Thyroid gland (tissue), 4 donors: ENCODE data around the gene CHST1. TPM values are rescaled to one million over a fixed set of nuclear protein-coding genes. Genes with fewer than 3 reads are reported as not detected.

Experiments used
- DNase-seq, 2 donors: peaks; one replicate each; pipeline ENCODE4 v3.0.0-alpha.2; 2019
- H3K27ac ChIP-seq, 3 donors: fragments of 200-600 bp; sonication (generic); 1 replicate in 2 of 3; 2 replicates in 1 of 3; pipeline ENCODE4 v1.5.1; 2016 to 2019; ENCODE audit warnings: mild to moderate bottlenecking in 1 of 3, moderate library complexity in 1 of 3
- H3K27me3 ChIP-seq: fragments of 200-600 bp; sonication (generic); one replicate; pipeline ENCODE4 v1.5.1; 2019
- H3K36me3 ChIP-seq, 2 donors: fragments of 200-600 bp; sonication (generic); one replicate each; pipeline ENCODE4 v1.5.1; 2016 to 2019
- H3K4me1 ChIP-seq, 2 donors: fragments of 200-600 bp; sonication (generic); one replicate each; pipeline ENCODE4 v1.5.1; 2017 to 2019
- H3K4me3 ChIP-seq, 3 donors: fragments of 200-600 bp; sonication (generic); replicated peaks in 1 of 3; 1 replicate in 2 of 3; 2 replicates in 1 of 3; pipeline ENCODE4 v1.5.1; 2016; ENCODE audit warnings: mild to moderate bottlenecking in 1 of 3
- H3K9me3 ChIP-seq: fragments of 200-600 bp; sonication (generic); one replicate; pipeline ENCODE4 v1.5.1; 2017
- CTCF ChIP-seq, 6 experiments: fragments of 200-600 bp in 3 of 6; fragments of 450-650 bp in 3 of 6; sonication (generic) in 3 of 6; IDR thresholded peaks; one replicate each; pipeline ENCODE4 v1.5.1; 2016 to 2019; ENCODE audit warnings: antibody characterized with exemption in 6 of 6, mild to moderate bottlenecking in 2 of 6, inconsistent platforms in 1 of 6, moderate library complexity in 1 of 6
- POLR2A ChIP-seq, 2 donors: fragments of 450-650 bp; IDR thresholded peaks; one replicate each; pipeline ENCODE4 v1.6.1; 2017; ENCODE audit warnings: antibody characterized with exemption in 2 of 2, mild to moderate bottlenecking in 2 of 2, moderate library complexity in 1 of 2
- WGBS, 2 donors: methylation state at CpG; one replicate each; pipeline ENCODE4 v1.1.5; 2017; 5-methylcytosine and 5-hydroxymethylcytosine counted together
- intact Hi-C: fragments of 100-400 bp; cut with DNase I; formaldehyde crosslinking; loops from one replicate; pipeline ENCODE4 v1.15.1; 2023
- total RNA-seq, 4 donors: library from RNA; depleted of rRNA; stranded (reverse); fragments of >200 nt; gene quantifications; one replicate each; pipeline ENCODE4 v1.2.3, GENCODE V29; 2016

CHST1 gene
- total RNA-seq, 4 donors from 2014 or later, result 19.3 to 28.9 (median 25.0) TPM

GRCh38 chr11:45704133-45704532, 38.7 kb upstream of the CHST1 start:
- peaks cover 7 to 10% of the 10 kb centered on the region in 2 donors for H3K4me1 ChIP-seq
- no peak overlapping the region for H3K4me3 ChIP-seq
- H3K27me3 ChIP-seq, result no peaks in the 10 kb centered on the region
- intact Hi-C loops, result no loop called here
- H3K27ac ChIP-seq, result no peak overlapping the region
- H3K9me3 ChIP-seq, result no peaks in the 10 kb centered on the region
- 91 to 96% methylated on average over 4 of the region's 4 CpGs for WGBS, 2 donors
- DNase-seq, result no peak
- no peaks in the 10 kb centered on the region for H3K36me3 ChIP-seq
- no peak for TF ChIP-seq POLR2A (IDR thresholded peaks at IDR 0.05)
- TF ChIP-seq CTCF (IDR thresholded peaks at IDR 0.05), result no peak

GRCh38 chr11:45702511-45702910, 37.1 kb upstream of the CHST1 start:
- Histone ChIP-seq H3K27me3 (no peaks in the 10 kb centered on the region), H3K4me1 (peaks cover 7 to 10% of the 10 kb centered on the region in 2 donors), H3K27ac (no peak overlapping the region), H3K4me3 (no peak overlapping the region), H3K9me3 (no peaks in the 10 kb centered on the region), H3K36me3 (no peaks in the 10 kb centered on the region)
- 28 to 52% methylated on average over 4 of the region's 4 CpGs for WGBS, 2 donors
- DNase-seq, result peak; percentile 72 to 73
- no peak for TF ChIP-seq POLR2A (IDR thresholded peaks at IDR 0.05)
- TF ChIP-seq CTCF (IDR thresholded peaks at IDR 0.05), result no peak
- intact Hi-C loops, result no loop called here

- 83 to 90% methylated on average over 8 of the region's 8 CpGs for WGBS, 2 donors
- H3K27ac ChIP-seq, result no peak overlapping the region
- no peak overlapping the region for H3K4me3 ChIP-seq
- H3K27me3 ChIP-seq, result no peaks in the 10 kb centered on the region
- no peaks in the 10 kb centered on the region for H3K9me3 ChIP-seq
- DNase-seq, result no peak
- no peaks in the 10 kb centered on the region for H3K36me3 ChIP-seq
- H3K4me1 ChIP-seq, result peaks cover 7 to 10% of the 10 kb centered on the region in 2 donors
- intact Hi-C loops, result no loop called here
- TF ChIP-seq POLR2A (IDR thresholded peaks at IDR 0.05), result no peak
- TF ChIP-seq CTCF (IDR thresholded peaks at IDR 0.05), result no peak
These were observed 33.5 kb upstream of the CHST1 start for GRCh38 chr11:45698777-45699497.

GRCh38 chr11:45692808-45693453, 27.5 kb upstream of the CHST1 start:
- TF ChIP-seq POLR2A (IDR thresholded peaks at IDR 0.05), result no peak
- TF ChIP-seq CTCF (IDR thresholded peaks at IDR 0.05), result no peak
- Histone ChIP-seq H3K27ac (no peak overlapping the region), H3K4me1 (no peaks in the 10 kb centered on the region), H3K9me3 (no peaks in the 10 kb centered on the region), H3K27me3 (no peaks in the 10 kb centered on the region), H3K36me3 (no peaks in the 10 kb centered on the region), H3K4me3 (no peak overlapping the region)
- WGBS, 2 donors, result 84% methylated on average over 9 to 10 of the region's 10 CpGs
- intact Hi-C loops, result no loop called here
- no peak for DNase-seq

- WGBS, 2 donors, result 75 to 85% methylated on average over 7 of the region's 7 CpGs
- H3K9me3 ChIP-seq, result no peaks in the 10 kb centered on the region
These were observed 23.1 kb upstream of the CHST1 start for GRCh38 chr11:45688472-45689033.

More at GRCh38 chr11:45688472-45689033, 23.1 kb upstream of the CHST1 start:
- Histone ChIP-seq H3K27me3 (no peaks in the 10 kb centered on the region), H3K4me3 (no peak overlapping the region), H3K36me3 (no peaks in the 10 kb centered on the region), H3K27ac (no peak overlapping the region), H3K4me1 (no peaks in the 10 kb centered on the region)
- no peak for DNase-seq
- TF ChIP-seq POLR2A (IDR thresholded peaks at IDR 0.05) (no peak), CTCF (IDR thresholded peaks at IDR 0.05) (no peak)
- intact Hi-C loops, result no loop called here
